CD4-positive, CD25-positive, alpha-beta regulatory T cell (primary cell): ENCODE measurements around the gene FAM184B. TPM values are rescaled to one million over a fixed set of nuclear protein-coding genes. Genes with fewer than 3 reads are reported as not detected.

Experiments used
- ATAC-seq, 2 donors: fragments of 150-1000 bp; cut with Tn5 transposase; one replicate each; pipeline ENCODE4 v1.10.0; 2021; ENCODE audit warnings: low read depth in 2 of 2, moderate number of reproducible peaks in 2 of 2, moderate library complexity in 1 of 2
- DNase-seq, 3 donors: peaks; one replicate each; pipeline versions ENCODE4 v3.0.0 to v3.0.0-alpha.2; 2012 to 2022; ENCODE audit warnings: mixed read lengths in 1 of 3
- H3K27ac ChIP-seq: one replicate; pipeline ENCODE4 v1.7.0; 2013; ENCODE audit warnings: mild to moderate bottlenecking, low read length; ENCODE audit not compliant: insufficient read depth, poor library complexity, severe bottlenecking
- H3K27me3 ChIP-seq: one replicate; pipeline ENCODE4 v1.7.0; 2013; ENCODE audit warnings: low read length; ENCODE audit not compliant: control insufficient read depth, insufficient read depth
- H3K36me3 ChIP-seq: one replicate; pipeline ENCODE4 v1.7.0; 2013; ENCODE audit warnings: mild to moderate bottlenecking, low read length, moderate library complexity; ENCODE audit not compliant: control insufficient read depth, insufficient read depth
- H3K4me1 ChIP-seq: 2 replicates; pipeline ENCODE4 v1.7.0; 2013; ENCODE audit warnings: mild to moderate bottlenecking, low read length; ENCODE audit not compliant: insufficient read depth, control insufficient read depth, poor library complexity, severe bottlenecking
- H3K4me3 ChIP-seq: one replicate; pipeline ENCODE4 v1.7.0; 2013; ENCODE audit warnings: low read depth, mild to moderate bottlenecking, low read length, moderate library complexity
- H3K9me3 ChIP-seq, 2 experiments: 1 replicate in 1 of 2; 2 replicates in 1 of 2; pipeline ENCODE4 v1.7.0; 2013; ENCODE audit warnings: low read length in 2 of 2, mild to moderate bottlenecking in 1 of 2, moderate library complexity in 1 of 2; ENCODE audit not compliant: control insufficient read depth in 2 of 2
- H3K27ac Mint-ChIP-seq, 3 donors: one replicate each; pipeline ENCODE4 v1.8.0; 2020 to 2022; ENCODE audit warnings: mild to moderate bottlenecking in 3 of 3, mixed read lengths in 3 of 3, moderate library complexity in 2 of 3
- H3K27me3 Mint-ChIP-seq: one replicate; pipeline ENCODE4 v1.8.0; 2022; ENCODE audit warnings: mild to moderate bottlenecking, mixed read lengths
- H3K36me3 Mint-ChIP-seq: one replicate; pipeline ENCODE4 v1.8.0; 2020; ENCODE audit warnings: mixed read lengths
- H3K4me1 Mint-ChIP-seq, 4 donors: one replicate each; pipeline ENCODE4 v1.8.0; 2020 to 2022; ENCODE audit warnings: mixed read lengths in 4 of 4, mild to moderate bottlenecking in 1 of 4
- H3K4me3 Mint-ChIP-seq, 4 donors: one replicate each; pipeline ENCODE4 v1.8.0; 2020 to 2022; ENCODE audit warnings: mild to moderate bottlenecking in 4 of 4, mixed read lengths in 4 of 4, moderate library complexity in 3 of 4
- H3K9me3 Mint-ChIP-seq, 7 donors: one replicate each; pipeline ENCODE4 v1.8.0; 2020 to 2022; ENCODE audit warnings: mixed read lengths in 7 of 7, mild to moderate bottlenecking in 3 of 7, moderate library complexity in 2 of 7
- polyA plus RNA-seq, 4 donors: library from polyadenylated mRNA; unstranded; fragments of 300-500 nt; fragmentation: Illumina TruSeq; gene quantifications; one replicate each; pipeline ENCODE4 v1.2.3, GENCODE V29; 2021
- total RNA-seq: library from RNA; stranded (reverse); gene quantifications from one replicate; pipeline ENCODE4 v1.2.3, GENCODE V29; 2022

The FAM184B gene
- total and polyA plus RNA-seq, 5 donors from 2014 or later: 0.03 TPM; not detected in 4

DNA sequence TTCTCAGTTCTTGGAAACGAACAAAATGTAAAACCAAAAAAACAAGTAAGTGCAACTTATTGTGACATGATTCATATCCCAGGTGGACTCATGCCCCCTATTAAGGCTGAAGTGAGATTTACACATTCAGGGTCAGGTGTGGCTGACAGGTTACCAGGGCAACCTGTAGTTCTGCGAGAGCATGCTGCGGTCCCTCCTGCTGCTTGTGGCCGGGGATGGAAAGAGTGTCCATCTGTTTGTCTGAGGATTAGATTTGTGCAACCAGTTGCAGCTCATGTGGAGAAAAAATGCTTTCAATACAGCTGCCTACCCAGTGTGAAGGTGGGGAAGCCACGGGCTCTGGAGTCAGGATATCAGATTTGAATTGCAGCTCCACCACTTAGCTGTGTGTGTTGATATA lies 78.8 kb downstream of the FAM184B start:
- Histone ChIP-seq H3K4me3 (no peak overlapping the region), H3K27me3 (no peaks in the 10 kb centered on the region), H3K9me3 (peaks cover 0 to 9% of the 10 kb centered on the region in 2 experiments), H3K4me1 (no peaks in the 10 kb centered on the region), H3K36me3 (no peaks in the 10 kb centered on the region), H3K27ac (no peak overlapping the region)
- H3K27ac Mint-ChIP-seq: no peak overlapping the region
- no peak overlapping the region for H3K4me3 Mint-ChIP-seq
- peaks cover 0 to 17% (median 3%) of the 10 kb centered on the region in 7 donors for H3K9me3 Mint-ChIP-seq
- DNase-seq: no peak
- H3K36me3 Mint-ChIP-seq: no peaks in the 10 kb centered on the region
- H3K27me3 Mint-ChIP-seq: peaks cover 4% of the 10 kb centered on the region
- H3K4me1 Mint-ChIP-seq: no peaks in the 10 kb centered on the region
- no peak for ATAC-seq

- Histone ChIP-seq H3K9me3 (peaks cover 0 to 9% of the 10 kb centered on the region in 2 experiments), H3K27me3 (no peaks in the 10 kb centered on the region), H3K36me3 (no peaks in the 10 kb centered on the region), H3K4me3 (no peak overlapping the region), H3K27ac (no peak overlapping the region), H3K4me1 (no peaks in the 10 kb centered on the region)
- Mint-ChIP-seq H3K4me1 (no peaks in the 10 kb centered on the region), H3K27ac (no peak overlapping the region), H3K4me3 (no peak overlapping the region), H3K36me3 (no peaks in the 10 kb centered on the region), H3K27me3 (peaks cover 4% of the 10 kb centered on the region), H3K9me3 (peaks cover 0 to 17% (median 3%) of the 10 kb centered on the region in 7 donors)
- ATAC-seq: no peak
- DNase-seq: no peak
These were observed 79.5 kb downstream of the FAM184B start for GRCh38 chr4:17701882-17702281.

DNA sequence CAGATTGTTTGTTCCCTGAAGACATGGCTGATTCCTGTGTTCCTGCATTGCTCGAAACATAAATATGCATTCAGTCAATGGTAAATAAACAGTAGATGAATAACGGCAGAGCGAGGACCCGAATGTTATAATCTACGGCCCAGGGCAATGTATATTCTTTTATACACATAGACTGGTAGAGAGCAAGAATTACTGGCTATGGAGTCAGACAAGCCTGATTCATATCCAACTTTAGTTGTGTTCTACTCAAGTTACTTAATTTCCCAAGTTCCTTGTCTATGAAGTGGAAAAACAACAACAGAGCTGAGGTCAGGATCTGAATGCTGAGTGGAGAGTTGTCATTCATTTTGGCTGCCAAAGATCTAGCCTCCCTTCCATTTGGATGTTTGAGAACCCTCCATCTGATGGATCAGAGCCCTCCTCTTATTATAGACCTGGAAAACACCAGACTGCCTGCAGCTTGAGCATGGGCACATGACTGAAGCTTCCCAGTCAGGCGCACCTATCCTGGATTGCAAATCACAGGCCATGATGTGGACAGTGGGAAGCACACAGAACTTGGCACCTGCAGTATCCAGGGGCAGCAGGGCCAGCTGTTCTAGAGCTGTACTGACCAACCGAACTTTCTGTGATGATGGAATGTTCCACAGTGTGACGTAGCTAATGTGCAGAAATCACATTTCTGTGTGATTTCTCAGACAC lies 80.1 kb downstream of the FAM184B start:
- H3K27me3 ChIP-seq: no peaks in the 10 kb centered on the region
- no peak overlapping the region for H3K27ac ChIP-seq
- DNase-seq (no peak), ATAC-seq (no peak)
- H3K27ac Mint-ChIP-seq: no peak overlapping the region
- peaks cover 0 to 9% of the 10 kb centered on the region in 2 experiments for H3K9me3 ChIP-seq
- H3K4me1 ChIP-seq: no peaks in the 10 kb centered on the region
- H3K4me3 ChIP-seq: no peak overlapping the region
- H3K36me3 Mint-ChIP-seq: no peaks in the 10 kb centered on the region
- H3K27me3 Mint-ChIP-seq: peaks cover 4% of the 10 kb centered on the region
- H3K4me1 Mint-ChIP-seq: no peaks in the 10 kb centered on the region
- no peaks in the 10 kb centered on the region for H3K36me3 ChIP-seq
- H3K4me3 Mint-ChIP-seq: no peak overlapping the region
- peaks cover 0 to 17% (median 3%) of the 10 kb centered on the region in 7 donors for H3K9me3 Mint-ChIP-seq

DNA sequence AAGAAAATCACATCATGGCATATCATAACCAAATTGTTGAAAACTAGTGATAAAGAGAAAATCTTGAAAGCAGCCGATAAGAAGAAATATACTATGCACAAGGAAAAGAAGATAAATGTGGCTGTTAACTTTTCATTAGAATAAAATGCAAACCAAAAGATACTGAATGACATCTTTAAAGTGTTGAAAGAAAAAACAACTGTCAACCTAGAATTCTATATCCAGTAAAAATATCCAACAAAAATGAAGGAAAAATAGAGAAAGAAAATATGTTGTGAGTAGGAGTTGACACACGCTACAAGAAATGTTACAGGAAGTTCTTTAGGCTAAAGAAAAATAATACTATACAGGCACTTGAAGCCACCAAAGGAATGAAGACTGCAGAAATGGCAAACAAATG lies 82.0 kb downstream of the FAM184B start:
- Histone ChIP-seq H3K36me3 (no peaks in the 10 kb centered on the region), H3K4me3 (no peak overlapping the region), H3K9me3 (peaks cover 0 to 9% of the 10 kb centered on the region in 2 experiments), H3K4me1 (no peaks in the 10 kb centered on the region), H3K27me3 (no peaks in the 10 kb centered on the region), H3K27ac (no peak overlapping the region)
- ATAC-seq (no peak), DNase-seq (no peak)
- Mint-ChIP-seq H3K36me3 (no peaks in the 10 kb centered on the region), H3K4me1 (no peaks in the 10 kb centered on the region), H3K27me3 (peaks cover 8% of the 10 kb centered on the region), H3K4me3 (no peak overlapping the region), H3K27ac (no peak overlapping the region), H3K9me3 (peaks cover 0 to 17% (median 4%) of the 10 kb centered on the region in 7 donors)

DNA sequence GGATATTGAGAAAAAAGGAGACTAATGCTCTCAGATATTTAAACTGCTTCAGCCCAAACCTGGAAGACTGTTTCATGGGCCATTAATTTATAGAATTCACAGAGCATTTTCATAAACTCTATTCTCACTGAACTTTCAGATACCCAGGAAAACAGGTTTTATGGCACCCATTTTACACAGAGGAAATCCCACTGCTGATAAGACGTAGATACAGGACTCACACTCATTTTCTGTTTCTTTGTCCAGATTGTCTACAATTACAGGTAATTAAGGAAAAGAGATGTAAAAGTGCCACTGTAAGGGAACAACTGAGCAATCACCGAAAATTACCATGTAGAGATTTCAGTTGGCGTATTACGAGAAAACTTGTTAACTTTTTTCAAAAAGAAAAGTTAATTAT lies 83.3 kb downstream of the FAM184B start:
- Histone ChIP-seq H3K4me1 (no peaks in the 10 kb centered on the region), H3K27me3 (no peaks in the 10 kb centered on the region), H3K27ac (no peak overlapping the region), H3K36me3 (no peaks in the 10 kb centered on the region), H3K9me3 (peaks cover 0 to 9% of the 10 kb centered on the region in 2 experiments), H3K4me3 (no peak overlapping the region)
- Mint-ChIP-seq H3K4me1 (no peaks in the 10 kb centered on the region), H3K4me3 (no peak overlapping the region), H3K9me3 (peaks cover 0 to 17% (median 6%) of the 10 kb centered on the region in 7 donors), H3K27ac (no peak overlapping the region), H3K36me3 (no peaks in the 10 kb centered on the region), H3K27me3 (peaks cover 12% of the 10 kb centered on the region)
- DNase-seq (no peak), ATAC-seq (no peak)

GRCh38 chr4:17695341-17695740 lies 86.1 kb downstream of the FAM184B start:
- no peak for DNase-seq
- Mint-ChIP-seq H3K36me3 (no peaks in the 10 kb centered on the region), H3K4me3 (no peak overlapping the region), H3K27ac (no peak overlapping the region), H3K4me1 (no peaks in the 10 kb centered on the region), H3K9me3 (peaks cover 0 to 17% (median 6%) of the 10 kb centered on the region in 7 donors), H3K27me3 (peaks cover 13% of the 10 kb centered on the region)
- Histone ChIP-seq H3K4me1 (no peaks in the 10 kb centered on the region), H3K27me3 (no peaks in the 10 kb centered on the region), H3K9me3 (peaks cover 0 to 9% of the 10 kb centered on the region in 2 experiments), H3K4me3 (no peak overlapping the region), H3K27ac (no peak overlapping the region), H3K36me3 (no peaks in the 10 kb centered on the region)
- ATAC-seq: no peak

GRCh38 chr4:17694552-17694951 lies 86.9 kb downstream of the FAM184B start:
- no peak overlapping the region for H3K27ac ChIP-seq
- H3K36me3 ChIP-seq: no peaks in the 10 kb centered on the region
- no peaks in the 10 kb centered on the region for H3K4me1 ChIP-seq
- H3K4me3 ChIP-seq: no peak overlapping the region
- peaks cover 13% of the 10 kb centered on the region for H3K27me3 Mint-ChIP-seq
- H3K4me3 Mint-ChIP-seq: no peak overlapping the region
- H3K4me1 Mint-ChIP-seq: no peaks in the 10 kb centered on the region
- peaks cover 0 to 6% of the 10 kb centered on the region in 2 experiments for H3K9me3 ChIP-seq
- peaks cover 0 to 12% (median 6%) of the 10 kb centered on the region in 7 donors for H3K9me3 Mint-ChIP-seq
- DNase-seq (no peak), ATAC-seq (no peak)
- H3K36me3 Mint-ChIP-seq: no peaks in the 10 kb centered on the region
- H3K27ac Mint-ChIP-seq: no peak overlapping the region
- H3K27me3 ChIP-seq: no peaks in the 10 kb centered on the region

- peaks cover 0 to 6% (median 0%) of the 10 kb centered on the region in 7 donors for H3K9me3 Mint-ChIP-seq
- H3K27me3 Mint-ChIP-seq: peaks cover 10% of the 10 kb centered on the region
- Histone ChIP-seq H3K9me3 (no peaks in the 10 kb centered on the region), H3K36me3 (no peaks in the 10 kb centered on the region), H3K4me1 (no peaks in the 10 kb centered on the region), H3K27ac (no peak overlapping the region), H3K27me3 (no peaks in the 10 kb centered on the region), H3K4me3 (no peak overlapping the region)
- ATAC-seq (no peak), DNase-seq (no peak)
- no peak overlapping the region for H3K27ac Mint-ChIP-seq
- no peak overlapping the region for H3K4me3 Mint-ChIP-seq
- no peaks in the 10 kb centered on the region for H3K4me1 Mint-ChIP-seq
- no peaks in the 10 kb centered on the region for H3K36me3 Mint-ChIP-seq
These were observed 90.5 kb downstream of the FAM184B start for GRCh38 chr4:17690898-17691297.
